22Rv1 (cell line): ENCODE data around the gene PCTP.

ENCODE experiments used
- CTCF ChIP-seq: fragments of 450-650 bp; IDR thresholded peaks from 2 replicates; pipeline ENCODE4 v1.5.1; 2017; ENCODE audit warnings: mild to moderate bottlenecking
- ZFX ChIP-seq: fragments of 450-650 bp; IDR thresholded peaks from 2 replicates; pipeline ENCODE4 v1.6.1; 2017; ENCODE audit warnings: antibody characterized with exemption, borderline replicate concordance

GRCh38 chr17:55710829-55711496 is 39.9 kb upstream of the PCTP start:
- TF ChIP-seq CTCF (no peak), ZFX (no peak)
